K562 (cell line): ENCODE results near the gene DHRS3. TPM values are rescaled to one million over a fixed set of nuclear protein-coding genes. Genes with fewer than 3 reads are reported as not detected.

Source experiments
- ARID3B ChIP-seq: fragments of 250-450 bp; sonication (Bioruptor Pico); IDR thresholded peaks from 2 replicates; pipeline ENCODE4 v1.4.0; 2020; ENCODE audit warnings: borderline replicate concordance
- GTF3C2 ChIP-seq: IDR thresholded peaks from 3 replicates; pipeline ENCODE4 v1.6.1; 2011; ENCODE audit warnings: borderline replicate concordance, mild to moderate bottlenecking, moderate library complexity; ENCODE audit not compliant: insufficient read length; ENCODE audit errors: extremely low read depth
- HNRNPL ChIP-seq: fragments of 200-400 bp; formaldehyde crosslinking; IDR thresholded peaks from 2 replicates; pipeline ENCODE4 v1.6.1; 2017; ENCODE audit warnings: low read depth, mild to moderate bottlenecking, low read length
- IRF2 ChIP-seq: sonication (generic); formaldehyde crosslinking; IDR thresholded peaks from 2 replicates; pipeline ENCODE4 v1.8.1; 2022; ENCODE audit warnings: mild to moderate bottlenecking, missing genetic modification reagents
- KAT7 ChIP-seq: sonication (generic); formaldehyde crosslinking; IDR thresholded peaks from 2 replicates; pipeline ENCODE4 v1.8.0; 2022; ENCODE audit warnings: missing genetic modification reagents, mild to moderate bottlenecking, borderline replicate concordance
- MITF ChIP-seq: IDR thresholded peaks from 2 replicates; pipeline ENCODE4 v1.6.1; 2014; ENCODE audit warnings: antibody characterized with exemption
- RNF2 ChIP-seq: sonication (generic); IDR thresholded peaks from 2 replicates; pipeline ENCODE4 v1.6.1; 2016
- SP1 ChIP-seq: sonication (generic); formaldehyde crosslinking; IDR thresholded peaks from 2 replicates; pipeline ENCODE4 v1.8.1; 2022; ENCODE audit warnings: mild to moderate bottlenecking, missing genetic modification reagents
- SREBF2 ChIP-seq: sonication (generic); formaldehyde crosslinking; IDR thresholded peaks from 2 replicates; pipeline ENCODE4 v1.4.0; 2020; ENCODE audit warnings: mild to moderate bottlenecking, missing genetic modification reagents
- TEAD2 ChIP-seq: fragments of 450-650 bp; IDR thresholded peaks from 2 replicates; pipeline ENCODE4 v1.6.1; 2016; ENCODE audit warnings: missing genetic modification characterization, control low read depth, missing compliant biosample characterization
- ZFP30 ChIP-seq: fragments of 250-450 bp; sonication (Bioruptor Pico); IDR thresholded peaks from 2 replicates; pipeline ENCODE4 v1.8.0; 2022; ENCODE audit warnings: moderate library complexity, mild to moderate bottlenecking, inconsistent platforms, borderline replicate concordance
- ZNF232 ChIP-seq: sonication (generic); formaldehyde crosslinking; IDR thresholded peaks from 2 replicates; pipeline ENCODE4 v1.8.0; 2022; ENCODE audit warnings: mild to moderate bottlenecking, missing genetic modification reagents
- ZNF277 ChIP-seq: fragments of 250-450 bp; sonication (Bioruptor Pico); IDR thresholded peaks from 2 replicates; pipeline ENCODE4 v1.8.0; 2022; ENCODE audit warnings: inconsistent platforms, mild to moderate bottlenecking, moderate library complexity, borderline replicate concordance
- ZNF311 ChIP-seq: fragments of 250-450 bp; sonication (Bioruptor Pico); IDR thresholded peaks from 2 replicates; pipeline ENCODE4 v1.4.0; 2020; ENCODE audit warnings: mild to moderate bottlenecking, moderate library complexity
- polyA plus RNA-seq, 8 experiments: library from polyadenylated mRNA; depleted of rRNA in 4 of 8; stranded (reverse) in 5 of 8; unstranded in 3 of 8; fragments of >200 nt; fragmentation: Nextera tagmentation in 2 of 8; fragmentation: Illumina TruSeq in 1 of 8; extraction: Ambion mirVana in 2 of 8; extraction: Trizol in 1 of 8; gene quantifications; 2 replicates each; pipeline versions ENCODE4 v1.2.1 to v1.2.3, GENCODE V29; 2011 to 2014; ENCODE audit warnings: inconsistent platforms in 1 of 8, missing spikeins in 1 of 8
- total RNA-seq, 7 experiments: library from RNA; depleted of rRNA in 6 of 7; stranded (reverse); fragments of >200 nt in 6 of 7; fragmentation: Illumina TruSeq in 2 of 7; extraction: Trizol in 2 of 7; gene quantifications; 2 replicates each; pipeline versions ENCODE4 v1.2.1 to v1.2.3, GENCODE V29; 2011 to 2021; ENCODE audit warnings: low replicate concordance in 1 of 7

The DHRS3 gene
- total and polyA plus RNA-seq, 9 of the 15 experiments (the other 6 are each of a cell fraction or from before 2014, with no cell fraction given) = 21.0 to 116 (median 58.7) TPM

- no peak for TF ChIP-seq ARID3B
- no peak for TF ChIP-seq ZNF232 (CRISPR knock-in tag)
- no peak for TF ChIP-seq KAT7 (CRISPR knock-in tag)
- TF ChIP-seq RNF2 = peak; percentile 80; the same call in 1 of the 2 replicates
- no peak for TF ChIP-seq SP1 (CRISPR knock-in tag)
- no peak for TF ChIP-seq SREBF2
- TF ChIP-seq MITF = no peak
- TF ChIP-seq TEAD2 (tag) = no peak
- no peak for TF ChIP-seq HNRNPL
- TF ChIP-seq IRF2 = no peak
- TF ChIP-seq ZFP30 (CRISPR knock-in tag) = no peak
- TF ChIP-seq ZNF277 (CRISPR knock-in tag) = no peak
- TF ChIP-seq ZNF311 = peak; percentile 75; the same call in 1 of the 2 replicates
- no peak for TF ChIP-seq GTF3C2
These were observed 76.5 kb downstream of the DHRS3 start (continued) for GRCh38 chr1:12541274-12542137.
